K562 treated with DMSO at 1 percent for 48 hours (cell line): ENCODE results near the gene ACMSD. TPM values are rescaled to one million over a fixed set of nuclear protein-coding genes. Genes with fewer than 3 reads are reported as not detected.

Experiments
- total RNA-seq: library from RNA; unstranded; fragments of 300-600 nt; gene quantifications from 2 replicates; pipeline ENCODE4 v1.2.3, GENCODE V29; 2022; ENCODE audit warnings: low replicate concordance; ENCODE audit errors: extremely low read depth

The ACMSD gene
- not detected in 2 replicates for total RNA-seq

DNA sequence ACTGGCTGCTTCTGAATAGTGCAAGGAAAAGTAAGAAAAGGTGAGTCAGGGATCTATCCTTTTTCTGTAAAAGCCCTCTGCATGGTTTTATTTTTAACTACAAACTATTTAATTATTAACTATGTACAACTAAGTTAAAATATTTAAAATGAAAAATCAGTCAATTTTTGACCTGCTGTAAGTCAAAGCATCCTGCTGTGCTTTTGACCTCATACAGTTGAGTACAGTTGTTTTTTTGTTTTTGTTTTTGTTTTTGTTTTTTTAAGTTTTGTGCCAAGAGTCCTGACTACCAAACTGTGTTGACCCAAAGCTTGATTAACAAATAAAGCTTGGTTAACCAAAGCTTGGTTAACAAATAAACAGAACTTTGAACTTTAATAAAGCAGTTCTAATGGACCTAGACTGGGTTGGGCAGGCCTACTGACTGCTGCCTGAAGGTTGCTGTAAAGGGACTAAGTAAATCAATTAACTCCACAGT, at the start of gene ACMSD:
Gene ACMSD, plus strand, starts transcription at position 474 of the 478 bp plus-strand sequence. CDS start 67 bp downstream, outside the sequence.

GRCh38 chr2:134918526-134919340, 80.3 kb downstream of the ACMSD start, which contains the start of gene CCNT2:
CCNT2 (plus strand) TSS chr2:134918822; CDS start chr2:134918855, 33 bp downstream.

Other genes with a start within 250 kb of the ACMSD start
- gene TMEM163, start 119.6 kb upstream of the ACMSD start, total RNA-seq: not detected in 2 replicates
- gene CCNT2, start 80.2 kb downstream of the ACMSD start, total RNA-seq: not detected in 2 replicates
- not detected in 2 replicates for gene MAP3K19, start 208.8 kb downstream of the ACMSD start, total RNA-seq
- gene RAB3GAP1, start 213.7 kb downstream of the ACMSD start, total RNA-seq: not detected in 2 replicates